Ovary (tissue), 3 donors: Measurements from ENCODE around the gene RPS13.

Experiments
- POLR2A ChIP-seq: fragments of 450-650 bp; IDR thresholded peaks from one replicate; pipeline ENCODE4 v1.6.1; 2017; ENCODE audit warnings: antibody characterized with exemption, mild to moderate bottlenecking, moderate library complexity
- TF ChIP-seq, protein P1 (sequence below), 3 donors: fragments of 450-650 bp in 2 of 3; fragments of 200-600 bp in 1 of 3; IDR thresholded peaks; one replicate each; pipeline versions ENCODE4 v1.5.1 to v1.8.0; 2016 to 2022; ENCODE audit warnings: antibody characterized with exemption in 3 of 3, mild to moderate bottlenecking in 1 of 3
- donor health status: DM: no; HTN: no; CAD: no.

- TF ChIP-seq, protein P1, sequence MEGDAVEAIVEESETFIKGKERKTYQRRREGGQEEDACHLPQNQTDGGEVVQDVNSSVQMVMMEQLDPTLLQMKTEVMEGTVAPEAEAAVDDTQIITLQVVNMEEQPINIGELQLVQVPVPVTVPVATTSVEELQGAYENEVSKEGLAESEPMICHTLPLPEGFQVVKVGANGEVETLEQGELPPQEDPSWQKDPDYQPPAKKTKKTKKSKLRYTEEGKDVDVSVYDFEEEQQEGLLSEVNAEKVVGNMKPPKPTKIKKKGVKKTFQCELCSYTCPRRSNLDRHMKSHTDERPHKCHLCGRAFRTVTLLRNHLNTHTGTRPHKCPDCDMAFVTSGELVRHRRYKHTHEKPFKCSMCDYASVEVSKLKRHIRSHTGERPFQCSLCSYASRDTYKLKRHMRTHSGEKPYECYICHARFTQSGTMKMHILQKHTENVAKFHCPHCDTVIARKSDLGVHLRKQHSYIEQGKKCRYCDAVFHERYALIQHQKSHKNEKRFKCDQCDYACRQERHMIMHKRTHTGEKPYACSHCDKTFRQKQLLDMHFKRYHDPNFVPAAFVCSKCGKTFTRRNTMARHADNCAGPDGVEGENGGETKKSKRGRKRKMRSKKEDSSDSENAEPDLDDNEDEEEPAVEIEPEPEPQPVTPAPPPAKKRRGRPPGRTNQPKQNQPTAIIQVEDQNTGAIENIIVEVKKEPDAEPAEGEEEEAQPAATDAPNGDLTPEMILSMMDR (IDR thresholded peaks at IDR 0.05): no peak
- TF ChIP-seq POLR2A: no peak
Observed at GRCh38 chr11:17026487-17027082, 50.9 kb downstream of the RPS13 start.
